HG03457 (cell line): ENCODE measurements around the gene ANKRD40CL.

ENCODE experiments used
- ATAC-seq: cut with Tn5 transposase; IDR thresholded peaks from one replicate; pipeline ENCODE4 v1.9.1; 2021; ENCODE audit warnings: moderate number of reproducible peaks; ENCODE audit not compliant: unreplicated experiment

ANKRD40CL gene

DNA sequence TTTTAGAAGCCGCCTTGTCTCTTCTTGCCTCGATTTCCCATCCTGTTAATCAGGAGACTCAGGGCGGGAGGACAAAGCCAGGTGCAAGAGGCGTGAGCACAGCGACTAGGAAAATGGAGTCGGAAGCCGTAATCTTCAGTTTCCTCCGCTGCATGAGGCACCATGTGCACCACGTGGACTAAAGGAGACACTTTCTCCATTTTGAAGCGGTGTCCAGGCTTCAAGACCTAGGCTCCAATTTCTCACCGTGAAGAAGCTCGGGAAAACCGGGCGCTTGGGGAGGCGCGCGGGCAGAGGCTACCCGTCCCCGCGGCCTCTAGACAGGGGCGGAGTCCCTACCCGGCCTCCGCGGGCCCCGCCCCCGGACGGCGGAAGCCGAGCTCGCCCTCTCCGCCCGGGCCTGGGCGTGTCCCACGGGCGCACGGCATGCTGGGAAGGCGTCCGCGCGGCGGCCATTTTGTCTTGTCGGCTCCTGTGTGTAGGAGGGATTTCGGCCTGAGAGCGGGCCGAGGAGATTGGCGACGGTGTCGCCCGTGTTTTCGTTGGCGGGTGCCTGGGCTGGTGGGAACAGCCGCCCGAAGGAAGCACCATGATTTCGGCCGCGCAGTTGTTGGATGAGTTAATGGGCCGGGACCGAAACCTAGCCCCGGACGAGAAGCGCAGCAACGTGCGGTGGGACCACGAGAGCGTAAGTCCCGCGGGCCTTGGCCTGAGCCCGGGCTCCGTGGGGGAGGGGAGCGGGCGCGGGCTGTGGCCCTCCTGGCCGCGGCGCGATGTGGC lies 48.0 kb downstream of the ANKRD40CL start, which contains the start of gene LUC7L3:
Gene LUC7L3 (plus strand): TSS at position 460 of the 780 bp plus-strand sequence. CDS start 130 bp downstream, at position 590.
- ATAC-seq: peak; percentile 84

DNA sequence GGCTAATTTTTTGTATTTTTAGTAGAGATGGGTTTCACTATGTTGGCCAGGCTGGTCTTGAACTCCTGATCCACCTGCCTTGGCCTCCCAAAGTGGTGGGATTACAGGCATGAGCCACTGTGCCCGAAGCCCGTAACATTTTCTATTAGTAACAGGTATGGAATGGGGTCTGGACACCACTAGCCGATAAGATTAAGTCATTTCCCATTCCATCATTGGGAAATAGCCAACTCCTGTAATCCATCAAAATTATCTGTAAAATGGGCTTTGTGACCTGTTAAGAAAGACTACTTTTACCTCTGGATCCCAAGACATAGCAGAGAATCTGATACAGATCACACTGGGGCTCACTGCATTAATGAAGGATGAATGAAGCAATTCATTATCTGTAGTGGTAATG lies 51.8 kb downstream of the ANKRD40CL start:
- no peak for ATAC-seq

DNA sequence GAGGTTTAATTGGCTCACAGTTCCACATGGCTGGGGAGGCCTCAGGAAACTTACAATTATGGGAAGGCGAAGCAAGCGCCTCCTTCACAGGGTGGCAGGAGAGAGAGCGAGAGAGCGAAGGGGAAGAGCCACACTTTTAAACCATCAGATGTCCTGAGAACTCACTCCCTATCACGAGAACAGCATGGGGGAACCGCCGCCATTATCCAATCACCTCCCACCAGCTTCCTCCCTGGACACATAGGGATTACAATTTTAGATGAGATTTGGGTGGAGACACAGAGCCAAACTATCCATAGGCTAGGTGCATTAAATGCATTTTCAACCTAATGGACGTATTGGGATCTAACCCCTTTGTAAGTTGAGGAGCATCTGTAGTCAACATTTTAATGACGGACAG lies 54.7 kb downstream of the ANKRD40CL start:
- ATAC-seq: no peak
